H1 (cell line): ENCODE data around the gene CARD14. TPM values are rescaled to one million over a fixed set of nuclear protein-coding genes. Genes with fewer than 3 reads are reported as not detected.

Source experiments
- EGR1 ChIP-seq: IDR thresholded peaks from 2 replicates; pipeline ENCODE4 v1.6.1; 2011; ENCODE audit warnings: low read depth, low read length, borderline replicate concordance
- RXRA ChIP-seq: IDR thresholded peaks from 2 replicates; pipeline ENCODE4 v1.6.1; 2011; ENCODE audit warnings: low read depth, mild to moderate bottlenecking, low read length, moderate library complexity; ENCODE audit not compliant: insufficient read depth
- polyA plus RNA-seq, 7 experiments: library from polyadenylated mRNA; depleted of rRNA in 3 of 7; stranded (reverse) in 5 of 7; unstranded in 2 of 7; fragments of >200 nt in 5 of 7; fragments of 200-250 nt in 2 of 7; gene quantifications; 1 replicate in 5 of 7; 2 replicates in 1 of 7; 4 replicates in 1 of 7; pipeline versions ENCODE4 v1.2.1 to v1.2.3, GENCODE V29; 2011 to 2013; ENCODE audit warnings: missing spikeins in 2 of 7, mixed read lengths in 2 of 7
- total RNA-seq: library from RNA; stranded (reverse); fragmentation: NEBNext Ultra II Directional; extraction: Animal tissue kit (Norgen Biotek cat#: 25700); gene quantifications from 2 replicates; pipeline ENCODE4 v1.2.1, GENCODE V29; 2021
- TF ChIP-seq, protein P1 (sequence below): IDR thresholded peaks from 2 replicates; pipeline ENCODE4 v1.6.1; 2011; ENCODE audit warnings: low read depth, mild to moderate bottlenecking, low read length; ENCODE audit not compliant: insufficient read depth

The CARD14 gene
- total and polyA plus RNA-seq, 2 of the 8 experiments (the other 6 are each of a cell fraction or from before 2014, with no cell fraction given): 0.08 TPM; not detected in 1

DNA sequence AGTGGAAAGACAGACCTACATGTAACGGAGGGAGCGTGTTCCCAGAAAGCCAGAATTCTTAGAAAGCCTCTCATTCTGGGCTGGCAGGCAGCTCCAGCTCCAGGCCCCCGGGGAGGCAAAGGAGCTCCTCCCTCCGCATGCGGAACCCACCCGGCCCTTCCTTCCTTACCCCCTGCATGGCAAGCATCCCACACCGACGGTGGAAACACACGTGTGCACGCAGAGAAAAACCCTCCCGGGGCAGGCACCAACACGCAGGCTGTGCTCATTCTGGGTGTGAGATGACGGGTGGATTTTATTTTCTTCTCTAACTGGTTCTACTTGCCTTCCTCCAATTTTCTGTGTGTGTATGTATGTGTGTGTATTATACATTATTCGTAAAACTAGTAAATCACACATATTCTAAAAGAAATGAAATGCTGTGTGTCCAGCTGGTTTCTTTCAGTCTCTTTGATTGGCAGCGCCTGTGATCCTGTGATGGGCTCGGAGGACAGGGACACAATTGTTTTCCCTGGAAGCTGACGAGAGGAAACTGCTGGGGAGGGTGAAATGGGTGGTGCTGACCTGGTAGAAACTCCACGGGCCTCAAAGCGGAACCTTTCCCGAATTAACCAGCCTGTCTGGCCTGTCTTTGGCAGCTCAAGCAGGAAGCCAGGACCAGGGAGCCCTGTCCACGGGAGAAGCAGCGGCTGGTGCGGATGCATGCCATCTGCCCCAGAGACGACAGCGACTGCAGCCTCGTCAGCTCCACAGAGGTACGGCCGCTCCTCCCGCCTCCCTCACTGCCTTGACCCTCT, 22.2 kb downstream of the CARD14 start (continued):
- TF ChIP-seq, protein P1, sequence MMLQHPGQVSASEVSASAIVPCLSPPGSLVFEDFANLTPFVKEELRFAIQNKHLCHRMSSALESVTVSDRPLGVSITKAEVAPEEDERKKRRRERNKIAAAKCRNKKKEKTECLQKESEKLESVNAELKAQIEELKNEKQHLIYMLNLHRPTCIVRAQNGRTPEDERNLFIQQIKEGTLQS: no peak
- TF ChIP-seq RXRA: no peak
- TF ChIP-seq EGR1: no peak
